ENCODE data around the gene CAT. TPM values are rescaled to one million over a fixed set of nuclear protein-coding genes. Genes with fewer than 3 reads are reported as not detected.
A peak's percentile ranks its signal among the peaks of the same experiment; 100 is the strongest.

The CAT gene
- polyA plus RNA-seq, 6 donors from 2014 or later = 207 to 347 (median 234) TPM

DNA sequence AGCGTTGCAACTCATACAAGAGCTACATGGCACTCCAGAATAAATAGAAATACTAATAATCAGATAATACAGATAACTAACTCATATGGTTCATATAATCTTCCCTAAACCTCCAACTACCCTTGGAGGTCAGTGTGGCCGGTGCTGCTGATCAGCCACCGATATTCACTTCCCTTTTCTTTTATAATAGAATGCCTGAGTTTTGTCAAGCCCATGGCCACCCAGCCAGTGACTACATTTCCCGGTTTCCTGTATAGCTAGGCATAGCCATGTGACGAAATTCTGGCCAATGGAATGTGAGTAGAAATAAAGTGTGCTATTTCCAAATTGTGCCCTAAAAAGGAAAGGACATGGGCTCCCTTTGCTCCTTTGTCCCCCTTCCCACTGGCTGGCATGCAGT lies 5.9 kb upstream of the CAT start:
- H3K4me1 Mint-ChIP-seq = peaks cover 0 to 7% (median 0%) of the 10 kb centered on the region in 3 donors
- H3K36me3 Mint-ChIP-seq = no peaks in the 10 kb centered on the region
- ATAC-seq (ENCODE audit: low read depth in 2 of 2) = no peak
- no peak for DNase-seq
- H3K27ac Mint-ChIP-seq = no peak overlapping the region
- H3K27me3 Mint-ChIP-seq = peaks cover 0 to 8% (median 7%) of the 10 kb centered on the region in 3 donors
- H3K4me3 Mint-ChIP-seq = no peak overlapping the region
- H3K9me3 Mint-ChIP-seq = no peaks in the 10 kb centered on the region

DNA sequence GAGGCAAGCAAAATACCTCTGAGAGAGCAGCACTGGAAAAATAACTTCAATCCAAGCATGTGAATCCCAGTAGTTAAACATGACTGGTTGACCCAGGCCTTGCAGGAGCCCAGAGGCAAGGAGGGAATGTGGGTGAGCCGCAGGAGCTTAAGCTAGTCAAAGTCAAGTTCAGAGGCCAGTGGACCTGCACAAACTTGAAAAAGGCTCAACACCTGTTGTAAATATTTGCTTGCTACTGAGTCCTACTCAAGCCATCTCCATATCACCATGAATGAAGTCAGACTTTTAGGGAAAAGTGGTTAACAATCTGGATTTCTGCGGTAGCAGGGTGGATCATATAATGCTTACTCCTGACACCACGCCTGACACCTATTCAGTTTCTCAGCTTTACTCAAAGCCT lies 4.8 kb upstream of the CAT start:
- peaks cover 0 to 8% (median 7%) of the 10 kb centered on the region in 3 donors for H3K27me3 Mint-ChIP-seq
- H3K36me3 Mint-ChIP-seq = no peaks in the 10 kb centered on the region
- H3K27ac Mint-ChIP-seq = no peak overlapping the region
- ATAC-seq (ENCODE audit: low read depth in 2 of 2) (no peak), DNase-seq (no peak)
- peaks cover 0 to 7% (median 0%) of the 10 kb centered on the region in 3 donors for H3K4me1 Mint-ChIP-seq
- no peaks in the 10 kb centered on the region for H3K9me3 Mint-ChIP-seq
- no peak overlapping the region for H3K4me3 Mint-ChIP-seq

DNA sequence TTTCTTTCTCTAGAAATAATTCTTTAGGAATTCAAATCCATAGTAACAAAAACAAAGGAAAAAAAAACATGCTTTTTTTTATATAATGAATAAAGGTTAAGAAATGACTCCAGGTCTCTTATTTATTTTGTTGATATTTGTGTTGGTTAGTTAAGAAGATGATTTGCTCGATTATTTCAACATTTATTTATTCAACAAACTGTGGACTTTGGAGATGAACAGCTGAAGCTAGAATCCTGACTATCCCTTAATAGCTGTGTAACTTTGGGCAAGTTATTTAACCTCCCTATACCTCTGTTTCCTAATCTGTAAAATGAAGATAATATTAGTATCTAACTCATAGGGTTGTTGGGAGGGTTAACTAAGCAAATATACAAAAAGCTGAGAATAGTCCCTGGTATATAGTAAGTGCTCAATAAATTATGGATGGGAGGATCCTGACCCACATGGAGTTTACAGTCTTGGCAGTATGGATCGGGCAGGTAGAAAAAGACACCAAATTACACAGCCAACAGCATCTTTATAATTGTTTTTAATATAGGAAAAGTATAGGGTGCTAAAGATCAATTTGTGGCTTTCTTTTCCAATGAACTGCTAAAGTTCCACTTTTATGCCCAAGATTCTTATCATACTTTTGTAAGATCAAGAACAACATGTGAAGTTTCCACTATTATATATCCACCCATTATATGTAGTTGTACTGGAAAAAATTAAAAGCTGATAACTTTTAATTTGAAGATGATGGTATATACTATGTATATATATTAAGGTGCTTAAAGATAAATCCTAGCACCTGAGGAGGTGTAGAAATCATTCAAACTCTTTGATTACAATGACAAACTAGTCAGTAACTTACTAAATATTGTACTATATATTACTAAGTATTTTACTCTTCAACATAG lies 1.3 kb upstream of the CAT start:
- H3K4me1 Mint-ChIP-seq = peaks cover 20 to 30% (median 28%) of the 10 kb centered on the region in 3 donors
- no peak for ATAC-seq (ENCODE audit: low read depth in 2 of 2)

DNA sequence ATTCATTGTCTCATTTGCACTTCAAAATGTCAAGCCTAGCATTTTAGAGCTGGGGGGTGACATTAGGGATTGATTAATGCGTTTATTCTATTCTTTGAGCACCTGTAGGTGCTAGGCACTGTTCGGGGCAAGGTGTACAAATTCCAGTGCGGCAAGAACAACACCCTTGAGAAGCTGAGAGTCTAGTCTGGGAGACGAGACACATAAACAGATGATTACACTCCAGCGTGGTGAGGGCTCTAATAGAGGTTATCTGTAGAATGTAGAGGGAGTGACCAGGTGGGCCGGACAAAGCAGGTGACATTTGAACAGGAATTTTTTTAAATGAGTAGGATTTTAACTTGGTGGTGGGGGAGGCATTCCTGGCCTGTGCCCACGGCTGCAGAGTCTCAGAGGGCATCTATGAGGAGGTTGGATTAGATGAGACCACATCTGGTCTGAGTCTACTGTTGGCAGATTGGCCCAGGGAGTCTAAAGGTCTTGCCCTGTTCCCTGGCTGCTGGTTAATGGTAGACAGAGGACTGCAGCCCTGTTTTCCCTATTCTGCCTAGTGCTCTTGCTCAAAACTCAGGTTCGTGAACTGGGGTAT lies 970 bp downstream of the CAT start:
- Mint-ChIP-seq H3K36me3 (no peaks in the 10 kb centered on the region), H3K4me3 (peak overlapping the region; percentile 88 to 100 (median 98)), H3K9me3 (no peaks in the 10 kb centered on the region), H3K4me1 (peaks cover 42 to 53% (median 49%) of the 10 kb centered on the region in 3 donors), H3K27ac (peak overlapping the region; percentile 30 to 99 (median 94)), H3K27me3 (no peaks in the 10 kb centered on the region)
- ATAC-seq (ENCODE audit: low read depth in 2 of 2) (no peak), DNase-seq (no peak)

More for the DNA sequence above, 1.3 kb upstream of the CAT start:
- peak overlapping the region in 4 of 8 donors; percentile 47 to 99 (median 98) for H3K4me3 Mint-ChIP-seq
- peak overlapping the region in 1 of 6 donors; percentile 97 for H3K27ac Mint-ChIP-seq
- H3K27me3 Mint-ChIP-seq = peaks cover 0 to 7% (median 0%) of the 10 kb centered on the region in 3 donors
- H3K9me3 Mint-ChIP-seq = no peaks in the 10 kb centered on the region
- no peaks in the 10 kb centered on the region for H3K36me3 Mint-ChIP-seq
- no peak for DNase-seq

DNA sequence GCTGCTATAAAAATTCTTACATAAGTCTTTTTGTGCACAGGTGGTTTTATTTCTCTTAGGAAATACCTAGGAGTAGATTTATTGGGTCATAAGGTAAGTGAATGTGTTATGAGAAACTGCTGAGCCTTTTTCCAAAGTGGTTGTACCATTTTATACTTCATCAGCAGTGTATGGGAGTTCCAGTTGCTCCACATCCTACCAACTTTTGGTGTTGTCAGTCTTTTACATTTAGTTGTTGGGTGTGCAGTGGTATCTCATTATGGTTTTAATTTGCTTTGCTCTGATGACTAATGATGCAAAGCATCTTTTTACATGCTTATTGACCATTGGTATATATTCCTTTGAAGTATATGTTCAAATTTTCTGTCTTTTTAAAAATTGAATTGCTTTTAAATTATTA lies 3.1 kb downstream of the CAT start:
- ATAC-seq (ENCODE audit: low read depth in 2 of 2) (no peak), DNase-seq (no peak)
- peak overlapping the region in 1 of 8 donors; percentile 83 for H3K4me3 Mint-ChIP-seq
- peaks cover 59 to 71% (median 62%) of the 10 kb centered on the region in 3 donors for H3K4me1 Mint-ChIP-seq
- no peak overlapping the region for H3K27ac Mint-ChIP-seq
- H3K9me3 Mint-ChIP-seq = no peaks in the 10 kb centered on the region
- H3K36me3 Mint-ChIP-seq = no peaks in the 10 kb centered on the region
- H3K27me3 Mint-ChIP-seq = no peaks in the 10 kb centered on the region

DNA sequence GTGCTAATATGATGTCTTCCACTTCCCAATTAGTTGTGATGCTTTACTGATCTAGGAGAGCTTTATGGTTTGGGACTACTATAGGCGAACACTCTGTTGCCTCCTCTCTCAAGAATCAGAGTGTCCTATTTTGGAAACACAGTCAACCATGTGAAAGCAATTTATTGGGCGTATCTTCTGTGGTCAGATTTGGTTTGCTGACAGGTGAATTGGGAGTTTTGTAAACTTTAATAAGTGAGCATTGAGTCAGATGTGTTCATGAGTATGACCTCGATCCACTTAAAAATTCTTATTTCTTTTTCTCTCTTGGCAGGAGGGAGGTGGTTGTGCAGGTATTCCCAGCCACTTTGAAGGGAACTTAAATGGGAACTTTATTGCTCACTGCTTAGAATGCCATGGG lies 4.4 kb downstream of the CAT start:
- Mint-ChIP-seq H3K36me3 (no peaks in the 10 kb centered on the region), H3K4me3 (peak overlapping the region in 7 of 8 donors; percentile 10 to 61 (median 45)), H3K27me3 (no peaks in the 10 kb centered on the region), H3K27ac (peak overlapping the region in 3 of 6 donors; percentile 46 to 91 (median 51)), H3K4me1 (peaks cover 72 to 82% (median 75%) of the 10 kb centered on the region in 3 donors), H3K9me3 (no peaks in the 10 kb centered on the region)
- DNase-seq (no peak), ATAC-seq (ENCODE audit: low read depth in 2 of 2) (no peak)

DNA sequence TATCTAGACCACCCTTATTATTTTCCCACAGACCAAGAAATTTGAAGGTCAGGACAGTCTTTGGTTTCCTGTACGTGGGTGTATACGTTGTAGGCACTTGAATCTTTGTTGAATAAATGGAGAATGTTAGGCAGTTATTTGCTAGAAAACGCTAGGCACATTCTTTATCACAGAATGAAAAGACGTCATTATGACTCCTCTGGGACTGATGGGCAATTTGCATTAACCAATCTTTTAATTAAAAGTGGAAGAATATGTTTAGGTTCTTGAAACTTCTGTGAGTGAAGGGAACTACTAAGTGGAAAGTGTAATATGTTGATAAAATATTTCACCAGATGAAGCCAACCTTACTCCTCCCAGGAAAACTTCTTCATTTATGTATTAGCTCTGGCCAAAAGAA lies 5.7 kb downstream of the CAT start:
- H3K27me3 Mint-ChIP-seq = no peaks in the 10 kb centered on the region
- peaks cover 0 to 5% of the 10 kb centered on the region in 2 donors for H3K36me3 Mint-ChIP-seq
- DNase-seq = no peak
- H3K27ac Mint-ChIP-seq = peak overlapping the region in 2 of 6 donors; percentile 6 to 36
- peaks cover 78 to 91% (median 81%) of the 10 kb centered on the region in 3 donors for H3K4me1 Mint-ChIP-seq
- H3K9me3 Mint-ChIP-seq = no peaks in the 10 kb centered on the region
- peak overlapping the region in 4 of 8 donors; percentile 7 to 47 (median 15) for H3K4me3 Mint-ChIP-seq
- ATAC-seq (ENCODE audit: low read depth in 2 of 2) = peak in 1 of 2 donors; percentile 37

DNA sequence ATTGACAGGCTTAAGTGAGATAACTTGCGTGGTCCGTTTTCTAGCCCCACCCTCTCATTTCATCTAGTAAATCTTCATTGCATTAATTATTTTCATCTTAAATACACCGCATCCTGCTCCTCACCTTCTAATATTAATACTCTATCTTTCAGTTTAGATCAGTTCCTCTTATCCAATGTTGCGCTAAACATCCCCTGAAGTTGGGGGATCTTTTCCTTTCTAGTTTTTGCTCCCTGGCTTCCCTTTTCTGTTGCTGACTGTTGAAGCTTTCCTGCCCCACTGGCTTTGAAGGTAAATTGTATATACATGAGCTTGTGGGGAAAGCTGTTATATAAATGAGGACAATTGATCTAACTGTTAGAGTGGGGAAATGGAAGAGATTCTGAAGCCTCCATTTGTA lies 7.2 kb downstream of the CAT start:
- H3K9me3 Mint-ChIP-seq = no peaks in the 10 kb centered on the region

DNA sequence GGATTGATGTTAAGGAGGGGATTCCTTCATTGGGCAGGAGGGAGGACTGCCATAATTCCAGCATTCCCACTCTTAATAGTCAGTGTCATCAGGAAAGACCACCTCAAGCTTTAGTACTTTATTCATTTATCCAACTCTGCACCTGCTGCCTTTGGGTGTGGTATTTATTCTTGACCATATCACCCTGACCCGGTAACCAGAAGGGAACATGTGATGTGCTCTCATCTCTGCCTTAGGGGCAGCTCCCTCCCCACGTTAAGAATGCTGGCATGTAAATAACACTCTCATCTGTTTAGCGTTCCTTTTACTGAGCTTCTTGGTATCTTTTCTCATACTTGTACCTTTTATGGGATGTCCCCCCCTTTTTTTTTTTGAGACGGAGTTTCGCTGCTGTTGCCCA lies 7.7 kb downstream of the CAT start:
- Mint-ChIP-seq H3K36me3 (peaks cover 10 to 14% of the 10 kb centered on the region in 2 donors), H3K4me1 (peaks cover 62 to 77% (median 74%) of the 10 kb centered on the region in 3 donors), H3K27ac (no peak overlapping the region), H3K27me3 (no peaks in the 10 kb centered on the region), H3K9me3 (no peaks in the 10 kb centered on the region), H3K4me3 (peak overlapping the region in 1 of 8 donors; percentile 7)
- DNase-seq (no peak), ATAC-seq (ENCODE audit: low read depth in 2 of 2) (no peak)

More for the DNA sequence above, 7.2 kb downstream of the CAT start:
- peaks cover 10 to 14% of the 10 kb centered on the region in 2 donors for H3K36me3 Mint-ChIP-seq
- H3K4me3 Mint-ChIP-seq = peak overlapping the region in 1 of 8 donors; percentile 7
- H3K27ac Mint-ChIP-seq = peak overlapping the region in 1 of 6 donors; percentile 63
- no peaks in the 10 kb centered on the region for H3K27me3 Mint-ChIP-seq
- ATAC-seq (ENCODE audit: low read depth in 2 of 2) = no peak
- peaks cover 65 to 81% (median 74%) of the 10 kb centered on the region in 3 donors for H3K4me1 Mint-ChIP-seq
- DNase-seq = no peak

DNA sequence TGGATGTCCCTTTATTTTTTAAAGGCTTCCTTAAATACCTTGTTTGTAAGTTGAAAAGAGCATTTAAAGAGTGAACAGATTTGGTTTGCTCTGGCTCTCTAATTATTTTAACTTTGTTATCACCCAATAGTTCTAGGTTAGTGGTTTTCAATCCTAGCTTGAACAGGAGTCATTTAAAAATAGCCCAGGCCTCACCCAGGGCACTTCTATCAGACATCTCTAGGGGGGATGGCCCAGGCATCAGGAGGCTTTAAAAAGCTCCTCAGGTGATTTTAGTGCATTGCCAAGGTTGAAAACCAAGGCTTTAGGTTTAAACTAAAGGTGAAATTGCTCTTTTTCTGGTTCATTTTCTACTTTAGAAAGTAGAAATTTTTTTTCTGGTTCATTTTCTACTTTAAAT lies 8.3 kb downstream of the CAT start:
- Mint-ChIP-seq H3K9me3 (no peaks in the 10 kb centered on the region), H3K36me3 (peaks cover 14 to 19% of the 10 kb centered on the region in 2 donors), H3K4me1 (peaks cover 61 to 74% (median 72%) of the 10 kb centered on the region in 3 donors), H3K27me3 (no peaks in the 10 kb centered on the region), H3K27ac (no peak overlapping the region), H3K4me3 (no peak overlapping the region)
- DNase-seq = no peak
- no peak for ATAC-seq (ENCODE audit: low read depth in 2 of 2)

DNA sequence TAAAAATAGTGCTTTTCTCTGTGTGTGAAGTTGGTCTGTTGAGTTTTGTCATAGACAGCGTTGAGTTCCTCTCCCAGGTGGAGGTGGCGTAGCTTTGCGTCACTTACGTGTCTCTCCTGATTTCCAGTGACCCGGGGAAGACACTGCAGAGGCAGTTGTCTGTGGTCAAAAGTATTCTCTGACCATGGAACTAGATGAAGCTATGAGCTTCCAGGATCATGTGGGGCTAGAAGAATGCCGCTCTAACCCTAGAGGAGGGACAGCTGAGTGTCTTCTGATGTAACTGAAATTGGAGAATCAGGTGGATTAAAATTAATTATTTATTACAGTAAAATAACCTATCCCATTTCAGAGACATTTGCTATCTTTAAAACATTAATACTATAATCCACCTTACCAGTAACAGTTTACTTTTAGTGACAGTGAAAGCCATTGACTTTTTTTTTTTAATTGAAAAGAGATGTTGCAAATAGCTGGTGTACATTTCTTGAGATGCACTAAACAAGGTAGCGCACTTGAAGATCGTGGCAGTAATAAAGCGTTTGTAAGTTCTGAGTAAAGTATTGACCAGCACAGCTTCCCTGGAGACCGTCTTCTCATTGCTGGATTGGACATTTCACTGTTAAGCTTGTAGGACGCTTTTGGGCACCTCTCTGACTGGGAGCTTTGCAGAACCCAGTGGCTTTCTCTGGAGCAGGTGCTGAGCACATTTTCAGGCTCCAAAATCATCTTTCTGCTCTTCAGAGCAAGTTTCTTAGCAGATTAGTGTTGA lies 9.7 kb downstream of the CAT start:
- ATAC-seq (ENCODE audit: low read depth in 2 of 2) (no peak), DNase-seq (no peak)
- Mint-ChIP-seq H3K9me3 (no peaks in the 10 kb centered on the region), H3K27ac (no peak overlapping the region), H3K4me1 (peaks cover 51 to 63% (median 59%) of the 10 kb centered on the region in 3 donors), H3K27me3 (no peaks in the 10 kb centered on the region), H3K36me3 (peaks cover 21 to 26% of the 10 kb centered on the region in 2 donors), H3K4me3 (peak overlapping the region in 4 of 8 donors; percentile 10 to 45 (median 37))

DNA sequence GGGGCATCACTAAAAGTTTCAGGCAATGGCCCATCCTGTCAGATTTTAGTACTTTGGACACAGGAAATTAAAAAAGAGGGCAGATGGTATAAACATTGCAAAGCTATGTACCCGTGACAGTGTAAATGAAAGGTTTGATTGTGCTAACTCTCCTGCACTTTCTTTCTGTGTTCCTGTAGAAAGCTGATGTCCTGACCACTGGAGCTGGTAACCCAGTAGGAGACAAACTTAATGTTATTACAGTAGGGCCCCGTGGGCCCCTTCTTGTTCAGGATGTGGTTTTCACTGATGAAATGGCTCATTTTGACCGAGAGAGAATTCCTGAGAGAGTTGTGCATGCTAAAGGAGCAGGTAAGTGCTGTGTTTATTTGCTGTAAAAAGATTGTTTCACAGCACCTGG lies 10.3 kb downstream of the CAT start:
- DNase-seq = no peak
- H3K4me1 Mint-ChIP-seq = peaks cover 45 to 57% (median 53%) of the 10 kb centered on the region in 3 donors
- ATAC-seq (ENCODE audit: low read depth in 2 of 2) = no peak
- H3K36me3 Mint-ChIP-seq = peaks cover 25 to 30% of the 10 kb centered on the region in 2 donors
- no peaks in the 10 kb centered on the region for H3K27me3 Mint-ChIP-seq
- H3K4me3 Mint-ChIP-seq = peak overlapping the region in 4 of 8 donors; percentile 6 to 45 (median 20)
- no peaks in the 10 kb centered on the region for H3K9me3 Mint-ChIP-seq
- H3K27ac Mint-ChIP-seq = peak overlapping the region in 1 of 6 donors; percentile 15

DNA sequence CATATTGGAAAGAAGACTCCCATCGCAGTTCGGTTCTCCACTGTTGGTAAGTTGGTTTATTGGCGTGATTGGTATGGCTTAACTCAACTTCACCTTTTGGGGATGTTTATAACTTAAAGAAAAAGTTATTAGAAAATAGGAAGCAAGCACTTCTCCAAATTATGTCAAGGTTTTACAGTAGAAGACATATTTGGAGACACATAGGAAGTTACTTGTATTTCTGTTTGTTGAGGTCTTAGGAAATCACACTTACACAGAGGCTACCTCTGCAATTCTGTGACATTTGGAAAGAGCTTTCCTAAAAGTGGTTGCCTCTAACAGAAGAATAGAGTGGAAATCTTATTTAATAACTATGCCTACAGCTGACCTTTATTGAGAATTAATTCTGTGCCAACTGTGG lies 12.3 kb downstream of the CAT start:
- DNase-seq (no peak), ATAC-seq (ENCODE audit: low read depth in 2 of 2) (no peak)
- Mint-ChIP-seq H3K4me1 (peaks cover 28 to 36% (median 35%) of the 10 kb centered on the region in 3 donors), H3K27me3 (no peaks in the 10 kb centered on the region), H3K36me3 (peaks cover 25 to 31% of the 10 kb centered on the region in 2 donors), H3K4me3 (no peak overlapping the region), H3K27ac (no peak overlapping the region), H3K9me3 (no peaks in the 10 kb centered on the region)
